Measurements from ENCODE around the gene FYN. TPM values are rescaled to one million over a fixed set of nuclear protein-coding genes. Genes with fewer than 3 reads are reported as not detected.

FYN gene
- total and polyA plus RNA-seq, 2 of the 8 experiments (the other 6 are each of a cell fraction or from before 2014, with no cell fraction given), result 46.8 to 97.2 TPM

GRCh38 chr6:111743862-111744692 lies 129.2 kb downstream of the FYN start (continued):
- no peak for TF ChIP-seq HDAC2 (IDR thresholded peaks at IDR 0.05; ENCODE audit: borderline replicate concordance in 1 of 2, low read depth in 2 of 2, low read length in 2 of 2)
- no peak for TF ChIP-seq MAFK (IDR thresholded peaks at IDR 0.05; ENCODE audit: low read depth, low read length)
- no peak for TF ChIP-seq POLR2A (IDR thresholded peaks at IDR 0.05; ENCODE audit: control extremely low read depth in 1 of 2, low read depth in 2 of 2, low read length in 2 of 2)
